PFSK-1 (cell line): ENCODE data around the gene CC2D1B.

ENCODE experiments used
- FOXP2 ChIP-seq: optimal IDR thresholded peaks from 2 replicates; pipeline ENCODE3; 2011; ENCODE audit warnings: borderline replicate concordance, control low read depth, inconsistent platforms; ENCODE audit not compliant: insufficient read depth; ENCODE audit errors: extremely low read length, extremely low read depth
- POLR2AphosphoS5 ChIP-seq: IDR thresholded peaks from 2 replicates; pipeline ENCODE4 v1.6.1; 2012; ENCODE audit warnings: low read depth, mild to moderate bottlenecking, control low read depth, low read length, moderate library complexity
- SIN3A ChIP-seq: IDR thresholded peaks from 2 replicates; pipeline ENCODE4 v1.6.1; 2012; ENCODE audit warnings: mild to moderate bottlenecking, low read length, moderate library complexity, borderline replicate concordance; ENCODE audit not compliant: insufficient read depth
- TAF1 ChIP-seq: IDR thresholded peaks from 2 replicates; pipeline ENCODE4 v1.6.1; 2012; ENCODE audit warnings: low read length, control low read depth, borderline replicate concordance; ENCODE audit not compliant: insufficient read depth
- TF ChIP-seq, protein P1 (sequence below), 2 experiments: IDR thresholded peaks; 2 replicates each; pipeline versions ENCODE4 v1.6.1 to v1.8.0; 2011 to 2012; ENCODE audit warnings: low read depth in 2 of 2, low read length in 2 of 2, control low read depth in 1 of 2, inconsistent platforms in 1 of 2, mild to moderate bottlenecking in 1 of 2, moderate library complexity in 1 of 2; ENCODE audit not compliant: insufficient read depth in 1 of 2

DNA sequence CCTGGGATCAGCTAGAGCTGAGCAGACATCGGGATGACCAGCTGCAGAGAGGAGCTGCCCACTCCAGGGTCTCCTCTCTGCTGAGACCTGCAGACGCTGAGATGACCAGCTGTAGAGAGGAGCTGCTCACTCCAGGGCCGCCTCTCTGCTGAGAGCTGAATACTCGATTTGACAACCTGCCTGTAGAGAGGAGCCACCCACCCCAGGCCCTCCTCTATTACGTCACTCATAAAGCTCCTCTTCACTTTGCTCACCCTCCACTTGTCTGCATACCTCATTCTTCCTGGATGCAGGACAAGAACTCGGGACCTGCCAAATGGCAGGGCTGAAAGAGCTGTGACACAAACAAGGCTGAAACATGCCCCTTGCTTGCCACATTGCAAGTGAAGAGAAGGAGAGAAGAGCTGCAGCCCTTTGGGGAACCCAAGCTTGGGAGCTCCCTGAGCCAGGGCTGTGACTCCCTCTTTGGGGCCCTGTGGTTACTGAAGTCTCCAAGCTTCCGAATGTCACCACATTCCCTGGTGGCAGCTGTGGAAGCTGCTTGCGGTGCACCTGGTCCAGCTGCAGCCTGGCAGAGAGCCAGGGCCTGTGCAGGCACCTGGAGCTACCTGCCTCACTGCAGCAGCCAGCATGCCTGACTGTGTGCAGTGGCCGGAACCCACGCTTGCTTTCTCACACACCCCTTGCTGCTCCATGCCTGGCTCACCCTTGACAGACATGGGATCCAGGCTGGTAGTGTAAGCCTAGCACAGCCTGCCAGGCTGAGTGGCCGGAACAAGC, 59.6 kb downstream of the CC2D1B start:
- TF ChIP-seq TAF1 (no peak), FOXP2 (no peak), POLR2AphosphoS5 (no peak), SIN3A (no peak)
- TF ChIP-seq, protein P1, sequence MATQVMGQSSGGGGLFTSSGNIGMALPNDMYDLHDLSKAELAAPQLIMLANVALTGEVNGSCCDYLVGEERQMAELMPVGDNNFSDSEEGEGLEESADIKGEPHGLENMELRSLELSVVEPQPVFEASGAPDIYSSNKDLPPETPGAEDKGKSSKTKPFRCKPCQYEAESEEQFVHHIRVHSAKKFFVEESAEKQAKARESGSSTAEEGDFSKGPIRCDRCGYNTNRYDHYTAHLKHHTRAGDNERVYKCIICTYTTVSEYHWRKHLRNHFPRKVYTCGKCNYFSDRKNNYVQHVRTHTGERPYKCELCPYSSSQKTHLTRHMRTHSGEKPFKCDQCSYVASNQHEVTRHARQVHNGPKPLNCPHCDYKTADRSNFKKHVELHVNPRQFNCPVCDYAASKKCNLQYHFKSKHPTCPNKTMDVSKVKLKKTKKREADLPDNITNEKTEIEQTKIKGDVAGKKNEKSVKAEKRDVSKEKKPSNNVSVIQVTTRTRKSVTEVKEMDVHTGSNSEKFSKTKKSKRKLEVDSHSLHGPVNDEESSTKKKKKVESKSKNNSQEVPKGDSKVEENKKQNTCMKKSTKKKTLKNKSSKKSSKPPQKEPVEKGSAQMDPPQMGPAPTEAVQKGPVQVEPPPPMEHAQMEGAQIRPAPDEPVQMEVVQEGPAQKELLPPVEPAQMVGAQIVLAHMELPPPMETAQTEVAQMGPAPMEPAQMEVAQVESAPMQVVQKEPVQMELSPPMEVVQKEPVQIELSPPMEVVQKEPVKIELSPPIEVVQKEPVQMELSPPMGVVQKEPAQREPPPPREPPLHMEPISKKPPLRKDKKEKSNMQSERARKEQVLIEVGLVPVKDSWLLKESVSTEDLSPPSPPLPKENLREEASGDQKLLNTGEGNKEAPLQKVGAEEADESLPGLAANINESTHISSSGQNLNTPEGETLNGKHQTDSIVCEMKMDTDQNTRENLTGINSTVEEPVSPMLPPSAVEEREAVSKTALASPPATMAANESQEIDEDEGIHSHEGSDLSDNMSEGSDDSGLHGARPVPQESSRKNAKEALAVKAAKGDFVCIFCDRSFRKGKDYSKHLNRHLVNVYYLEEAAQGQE (IDR thresholded peaks at IDR 0.05; ENCODE audit: insufficient read depth in 1 of 2, low read depth in 2 of 2, low read length in 2 of 2): no peak
